HG03066 (cell line): ENCODE results near the gene PDZK1.
"Not testable (repeated sequence)": the region's sequence is repeated elsewhere in the genome, so short reads cannot be mapped to it uniquely, and the experiment has no call there.

ENCODE experiments used
- ATAC-seq: cut with Tn5 transposase; IDR thresholded peaks from one replicate; pipeline ENCODE4 v1.9.1; 2021; ENCODE audit warnings: low read depth; ENCODE audit not compliant: unreplicated experiment

Gene PDZK1

GRCh38 chr1:145711213-145711651 lies 4.1 kb upstream of the PDZK1 start:
- ATAC-seq: no peak

DNA sequence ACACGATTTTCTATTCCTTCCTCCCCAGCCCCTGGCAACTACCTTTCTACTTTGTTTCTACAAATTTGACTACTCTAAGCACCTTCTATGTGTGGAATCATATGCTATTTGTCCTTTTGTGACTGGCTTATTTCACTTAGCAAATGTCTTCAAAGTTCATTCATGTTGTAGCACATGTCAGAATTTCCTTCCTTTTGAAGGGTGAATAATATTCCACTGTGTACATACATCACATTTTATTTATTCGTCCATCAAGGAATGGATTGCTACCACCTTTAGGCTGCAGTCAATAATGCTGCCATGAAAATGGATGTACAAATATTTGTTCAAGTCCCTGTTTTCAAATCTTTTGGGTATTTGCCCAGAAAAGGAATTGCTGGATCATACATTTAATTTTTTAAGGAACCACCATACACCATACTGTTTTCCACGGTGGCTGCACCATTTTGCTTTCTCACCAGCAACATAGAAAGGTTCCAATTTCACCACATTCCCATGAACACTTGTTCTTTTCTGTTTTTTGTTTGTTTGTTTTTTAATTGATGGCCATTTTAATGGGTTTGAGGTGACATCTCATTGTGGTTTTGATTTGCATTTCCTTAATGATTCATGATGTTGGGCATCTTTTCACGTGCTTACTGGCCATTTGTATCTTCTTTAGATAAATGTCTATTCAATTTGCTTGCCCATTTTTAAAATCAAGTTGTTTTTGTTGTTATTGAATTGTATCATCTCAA lies 3.3 kb upstream of the PDZK1 start:
- no peak for ATAC-seq

DNA sequence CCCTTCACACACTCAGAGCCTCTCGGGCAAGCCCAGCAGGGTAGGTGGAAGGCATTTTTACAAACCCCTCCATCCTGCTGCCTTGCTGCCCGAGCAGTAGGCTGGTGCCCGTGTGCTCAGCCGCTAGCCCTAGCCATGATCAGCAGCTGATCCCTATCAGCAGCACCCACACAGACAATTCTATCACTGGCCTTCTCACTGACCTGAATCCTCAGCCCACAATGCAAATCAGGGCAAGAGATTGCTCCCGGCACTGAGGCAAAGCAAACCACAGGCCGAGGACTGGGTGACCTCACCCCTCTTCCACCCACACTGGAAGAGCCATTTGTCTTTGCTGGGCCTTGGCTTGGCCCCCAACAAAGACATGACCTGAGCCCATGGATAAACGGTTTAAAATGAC lies 895 bp upstream of the PDZK1 start:
- no peak for ATAC-seq

- no peak for ATAC-seq
Observed at GRCh38 chr1:145706086-145706664, 993 bp downstream of the PDZK1 start.

DNA sequence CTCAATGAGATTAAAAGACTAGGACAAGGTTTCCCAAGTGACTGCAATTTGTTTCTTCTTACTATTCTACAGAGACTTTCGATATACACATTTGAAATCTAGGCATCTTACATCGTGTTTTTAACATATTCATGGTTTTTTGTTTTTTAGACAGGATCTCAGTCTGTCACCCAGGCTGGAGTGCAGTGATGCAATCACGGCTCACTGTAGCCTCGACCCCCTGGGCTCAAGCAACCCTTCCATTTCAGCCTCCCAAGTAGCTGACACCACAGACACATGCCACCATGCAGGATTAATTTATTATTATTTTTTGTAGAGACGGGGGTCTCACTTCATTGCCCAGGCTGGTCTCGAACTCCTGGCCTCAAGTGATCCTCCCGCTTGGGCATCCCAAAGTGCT lies 1.5 kb downstream of the PDZK1 start:
- no peak for ATAC-seq

DNA sequence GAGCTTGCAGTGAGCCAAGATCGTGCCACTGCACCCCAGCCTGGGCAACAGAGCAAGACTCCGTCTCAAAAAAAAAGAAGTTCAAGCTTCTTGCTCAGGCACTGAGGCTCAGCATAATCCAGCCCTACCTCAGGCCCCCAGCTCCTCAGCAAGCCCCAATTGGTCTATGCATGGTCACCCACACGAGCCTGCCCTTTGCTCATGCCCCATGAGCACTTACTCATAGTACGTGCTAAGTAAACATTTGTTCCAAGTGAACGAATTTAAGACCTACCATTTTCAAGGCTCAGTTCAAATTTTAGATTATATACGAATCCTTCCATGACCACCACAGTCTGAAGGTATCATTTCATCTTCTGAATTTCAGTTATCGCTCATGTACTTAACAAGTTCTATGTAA lies 4.3 kb downstream of the PDZK1 start:
- no peak for ATAC-seq

GRCh38 chr1:145702052-145702451 lies 5.1 kb downstream of the PDZK1 start:
- ATAC-seq: no peak

DNA sequence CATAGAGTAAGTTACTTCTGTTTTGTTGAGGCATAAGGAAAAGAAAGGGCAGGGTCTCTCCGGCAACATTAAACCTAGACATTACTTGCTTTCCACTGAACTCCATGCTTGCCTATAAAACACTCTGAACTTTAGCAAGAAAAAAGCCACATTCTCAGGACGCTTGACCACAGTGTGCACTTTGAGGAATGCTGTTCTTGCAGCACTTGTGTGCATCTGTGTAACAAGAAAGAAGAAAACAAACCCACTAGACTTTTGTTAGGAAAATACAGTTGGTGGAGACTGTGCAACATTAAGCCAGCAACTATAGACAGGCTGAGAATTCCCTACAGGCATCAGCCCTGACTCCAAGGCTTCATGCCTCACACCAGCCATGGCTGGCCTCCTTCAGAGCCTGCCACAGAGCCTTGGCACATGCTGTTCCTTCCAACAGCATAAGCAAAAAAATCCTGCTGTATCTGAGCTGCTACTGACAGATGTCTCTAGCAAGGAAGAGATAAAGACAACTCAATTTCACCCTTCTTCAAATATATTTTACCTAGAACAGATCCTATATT lies 5.8 kb downstream of the PDZK1 start:
- ATAC-seq: no peak

- ATAC-seq: no peak
Observed at GRCh38 chr1:145696630-145696960, 10.6 kb downstream of the PDZK1 start.

GRCh38 chr1:145695821-145696629 lies 11.1 kb downstream of the PDZK1 start:
- ATAC-seq: no peak

GRCh38 chr1:145692785-145693443 lies 14.3 kb downstream of the PDZK1 start:
- ATAC-seq: no peak

GRCh38 chr1:145690587-145691558 lies 16.3 kb downstream of the PDZK1 start:
- ATAC-seq: peak; percentile 78

- ATAC-seq: no peak
Observed at GRCh38 chr1:145689922-145690321, 17.2 kb downstream of the PDZK1 start.

DNA sequence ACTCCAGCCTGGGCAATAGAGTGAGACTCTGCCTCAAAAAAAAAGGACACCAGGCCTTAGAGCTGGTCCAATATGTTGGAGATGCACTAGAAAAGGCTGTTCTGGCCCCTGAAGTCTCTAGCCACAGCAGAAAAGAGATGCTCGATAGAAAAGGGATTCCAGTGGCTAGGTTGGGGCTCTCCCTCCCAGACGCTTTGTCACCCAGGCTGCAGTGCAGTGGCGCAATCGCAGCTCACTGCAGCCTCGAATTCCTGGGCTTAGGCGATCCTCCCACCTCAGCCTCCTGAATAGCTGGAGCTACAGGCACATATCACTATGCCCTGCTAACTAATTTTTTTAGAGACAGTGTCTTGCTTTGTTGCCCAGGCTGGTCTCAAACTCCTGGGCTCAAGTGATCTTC lies 18.2 kb downstream of the PDZK1 start:
- ATAC-seq: no peak

- no peak for ATAC-seq
Observed at GRCh38 chr1:145688328-145688727, 18.8 kb downstream of the PDZK1 start.

GRCh38 chr1:145686078-145686477 lies 21.1 kb downstream of the PDZK1 start:
- ATAC-seq: not testable (repeated sequence)

GRCh38 chr1:145684858-145685257 lies 22.3 kb downstream of the PDZK1 start:
- ATAC-seq: not testable (repeated sequence)

DNA sequence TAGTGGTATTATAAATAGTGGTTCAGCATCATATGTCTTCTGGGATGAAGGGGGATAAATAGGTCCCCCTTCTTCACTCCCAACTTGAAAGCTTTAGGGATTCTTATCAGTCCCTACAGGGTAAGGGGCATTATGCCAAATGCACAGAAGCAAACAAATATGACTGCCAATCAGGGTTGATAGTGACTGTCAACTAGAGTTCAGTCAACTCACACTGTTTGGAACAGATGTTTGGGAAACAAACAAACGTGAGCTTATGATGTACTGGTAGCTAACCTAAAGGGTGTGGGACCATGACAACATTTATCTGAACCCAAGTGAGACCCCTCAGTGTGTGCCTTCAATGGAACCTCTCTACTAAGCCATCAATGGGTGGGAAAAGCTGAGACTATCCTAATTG lies 34.0 kb downstream of the PDZK1 start:
- not testable (repeated sequence) for ATAC-seq

- not testable (repeated sequence) for ATAC-seq
Observed at GRCh38 chr1:145670995-145671745, 36.0 kb downstream of the PDZK1 start.
